ENCODE data around the gene NNMT.

NNMT gene

GRCh38 chr11:114353443-114353842, 57.2 kb downstream of the NNMT start:
- no peak for DNase-seq

GRCh38 chr11:114354076-114354475, 57.9 kb downstream of the NNMT start:
- no peak for DNase-seq

- no peak for DNase-seq
These were observed 62.5 kb downstream of the NNMT start for GRCh38 chr11:114358716-114359115.

GRCh38 chr11:114359342-114359741, 63.1 kb downstream of the NNMT start:
- no peak for DNase-seq

GRCh38 chr11:114362326-114362725, 66.1 kb downstream of the NNMT start:
- DNase-seq = no peak

- no peak for DNase-seq
These were observed 66.8 kb downstream of the NNMT start for GRCh38 chr11:114362958-114363357.
